Esophagus muscularis mucosa (tissue), 3 donors: ENCODE results near the gene KCNE1.

Experiments used
- POLR2A ChIP-seq: fragments of 450-650 bp; IDR thresholded peaks from one replicate; pipeline ENCODE4 v1.6.1; 2017; ENCODE audit warnings: antibody characterized with exemption, moderate library complexity, mild to moderate bottlenecking, low read depth
- TF ChIP-seq, protein P1 (sequence below), 3 experiments: fragments of 200-600 bp in 2 of 3; fragments of 450-650 bp in 1 of 3; sonication (generic) in 2 of 3; IDR thresholded peaks; one replicate each; pipeline ENCODE4 v1.5.1; 2017 to 2019; ENCODE audit warnings: antibody characterized with exemption in 3 of 3, mild to moderate bottlenecking in 2 of 3, moderate library complexity in 1 of 3

DNA sequence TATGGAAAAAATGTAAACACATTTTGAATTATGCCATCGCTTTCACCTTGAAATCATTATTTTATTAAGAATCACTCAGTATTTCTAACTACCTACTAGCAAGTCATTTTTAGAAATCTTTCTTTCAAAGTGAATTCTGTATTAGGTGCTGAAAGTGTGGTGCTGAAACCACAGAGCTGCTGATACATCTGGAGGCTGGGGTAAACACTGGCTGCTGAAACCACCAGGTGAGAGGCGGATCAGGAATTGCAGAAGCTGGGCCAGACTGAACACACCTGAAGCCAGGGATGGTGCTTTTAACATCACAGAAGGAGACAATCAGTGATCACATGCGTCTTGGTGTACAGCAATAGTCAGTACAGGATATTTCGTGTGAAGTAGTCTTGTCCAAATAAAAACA is 42.2 kb upstream of the KCNE1 start:
- TF ChIP-seq POLR2A, result no peak
- TF ChIP-seq, protein P1, sequence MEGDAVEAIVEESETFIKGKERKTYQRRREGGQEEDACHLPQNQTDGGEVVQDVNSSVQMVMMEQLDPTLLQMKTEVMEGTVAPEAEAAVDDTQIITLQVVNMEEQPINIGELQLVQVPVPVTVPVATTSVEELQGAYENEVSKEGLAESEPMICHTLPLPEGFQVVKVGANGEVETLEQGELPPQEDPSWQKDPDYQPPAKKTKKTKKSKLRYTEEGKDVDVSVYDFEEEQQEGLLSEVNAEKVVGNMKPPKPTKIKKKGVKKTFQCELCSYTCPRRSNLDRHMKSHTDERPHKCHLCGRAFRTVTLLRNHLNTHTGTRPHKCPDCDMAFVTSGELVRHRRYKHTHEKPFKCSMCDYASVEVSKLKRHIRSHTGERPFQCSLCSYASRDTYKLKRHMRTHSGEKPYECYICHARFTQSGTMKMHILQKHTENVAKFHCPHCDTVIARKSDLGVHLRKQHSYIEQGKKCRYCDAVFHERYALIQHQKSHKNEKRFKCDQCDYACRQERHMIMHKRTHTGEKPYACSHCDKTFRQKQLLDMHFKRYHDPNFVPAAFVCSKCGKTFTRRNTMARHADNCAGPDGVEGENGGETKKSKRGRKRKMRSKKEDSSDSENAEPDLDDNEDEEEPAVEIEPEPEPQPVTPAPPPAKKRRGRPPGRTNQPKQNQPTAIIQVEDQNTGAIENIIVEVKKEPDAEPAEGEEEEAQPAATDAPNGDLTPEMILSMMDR (IDR thresholded peaks at IDR 0.05), result no peak
